ENCODE measurements around the gene TTC9C.
"Not testable (repeated sequence)": the region's sequence is repeated elsewhere in the genome, so short reads cannot be mapped to it uniquely, and the experiment has no call there.

GRCh38 chr11:62749931-62750330 is 21.6 kb downstream of the TTC9C start:
- not testable (repeated sequence) for TF ChIP-seq CTCF, POLR2A, POLR2AphosphoS5, EP300 (IDR thresholded peaks at IDR 0.05)

Data from suprapubic skin (tissue), 4 donors.